Uterine smooth muscle cell (primary cell): Measurements from ENCODE around the gene CD52. TPM values are rescaled to one million over a fixed set of nuclear protein-coding genes. Genes with fewer than 3 reads are reported as not detected.

ENCODE experiments used
- total RNA-seq: library from RNA; depleted of rRNA; stranded (reverse); fragments of >200 nt; gene quantifications from 2 replicates; pipeline ENCODE4 v1.2.3, GENCODE V29; 2014

The CD52 gene, protein sequence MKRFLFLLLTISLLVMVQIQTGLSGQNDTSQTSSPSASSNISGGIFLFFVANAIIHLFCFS
- not detected in 2 replicates for total RNA-seq

DNA sequence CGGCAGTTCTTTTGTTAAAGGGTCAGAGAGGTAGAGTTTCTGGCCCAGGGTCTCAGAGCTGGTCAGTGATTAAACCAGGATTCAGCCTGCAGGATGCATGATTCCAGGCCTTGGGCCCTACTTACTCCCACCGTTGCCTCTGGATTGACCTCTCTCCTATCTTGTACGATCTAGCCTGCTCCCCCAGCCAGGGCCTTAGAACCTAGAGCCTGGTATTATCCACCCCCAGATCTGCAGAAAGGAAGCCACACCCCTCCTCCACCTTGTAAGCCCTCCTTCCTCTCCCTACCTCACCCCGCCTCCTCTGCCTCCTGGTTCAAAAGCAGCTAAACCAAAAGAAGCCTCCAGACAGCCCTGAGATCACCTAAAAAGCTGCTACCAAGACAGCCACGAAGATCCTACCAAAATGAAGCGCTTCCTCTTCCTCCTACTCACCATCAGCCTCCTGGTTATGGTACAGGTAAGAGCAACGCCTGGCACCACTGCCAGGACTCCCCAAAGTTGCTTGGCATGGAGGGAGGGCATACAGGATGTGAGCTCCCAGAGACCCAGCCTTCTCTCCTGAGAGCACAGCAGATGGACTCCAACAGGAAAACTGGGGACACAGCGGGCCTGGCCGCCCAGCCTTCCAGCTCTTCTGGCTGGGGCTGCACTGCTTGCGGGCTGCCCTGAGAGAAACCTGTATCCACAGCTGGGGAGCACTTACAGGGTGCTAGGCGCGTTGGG is at the start of gene CD52:
Gene CD52 (plus strand): TSS at position 347 of the 726 bp plus-strand sequence. CDS start 60 bp downstream, at position 407.

DNA sequence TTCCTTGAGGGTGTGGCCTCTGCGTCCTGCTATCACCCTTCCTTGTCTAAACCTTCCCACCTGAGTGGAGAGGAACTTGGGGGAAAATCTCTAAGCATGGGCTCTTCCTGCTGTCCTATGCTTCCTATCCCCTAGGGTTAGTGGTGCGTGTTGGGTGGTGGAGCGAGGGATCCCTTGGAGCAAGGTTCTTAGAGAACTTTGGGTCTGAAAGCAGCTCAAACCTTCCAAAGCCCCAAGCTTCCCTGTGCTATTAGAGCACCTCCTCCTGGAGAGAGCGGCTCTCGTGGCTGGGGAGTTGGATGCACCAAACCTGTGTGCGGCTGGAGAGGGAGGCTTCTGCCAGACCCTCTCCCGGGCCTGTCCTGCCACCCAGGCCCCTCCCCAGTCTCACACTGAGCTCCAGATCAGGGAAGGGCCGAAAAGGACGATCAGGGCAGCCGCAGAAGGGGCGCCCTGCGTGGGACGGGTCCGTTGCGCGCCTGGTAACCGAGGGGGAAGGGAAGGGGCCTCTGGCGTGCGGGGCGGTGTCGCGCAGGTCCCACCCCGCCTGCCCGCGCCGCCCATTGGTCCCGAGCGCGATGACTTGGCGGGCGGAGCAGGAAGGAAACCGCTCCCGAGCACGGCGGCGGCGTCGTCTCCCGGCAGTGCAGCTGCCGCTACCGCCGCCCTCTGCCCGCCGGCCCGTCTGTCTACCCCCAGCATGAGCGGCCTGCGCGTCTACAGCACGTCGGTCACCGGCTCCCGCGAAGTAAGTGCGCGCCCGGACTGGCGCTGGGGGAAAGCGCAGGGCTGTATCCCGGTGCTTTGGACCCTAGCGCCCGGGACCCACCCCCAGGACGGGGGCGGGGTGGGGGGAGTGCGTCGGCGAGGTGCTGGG is 38.1 kb upstream of the CD52 start, which contains the start of gene SH3BGRL3:
Gene SH3BGRL3 (plus strand): TSS at position 631 of the 877 bp plus-strand sequence. CDS start 70 bp downstream, at position 701.

DNA sequence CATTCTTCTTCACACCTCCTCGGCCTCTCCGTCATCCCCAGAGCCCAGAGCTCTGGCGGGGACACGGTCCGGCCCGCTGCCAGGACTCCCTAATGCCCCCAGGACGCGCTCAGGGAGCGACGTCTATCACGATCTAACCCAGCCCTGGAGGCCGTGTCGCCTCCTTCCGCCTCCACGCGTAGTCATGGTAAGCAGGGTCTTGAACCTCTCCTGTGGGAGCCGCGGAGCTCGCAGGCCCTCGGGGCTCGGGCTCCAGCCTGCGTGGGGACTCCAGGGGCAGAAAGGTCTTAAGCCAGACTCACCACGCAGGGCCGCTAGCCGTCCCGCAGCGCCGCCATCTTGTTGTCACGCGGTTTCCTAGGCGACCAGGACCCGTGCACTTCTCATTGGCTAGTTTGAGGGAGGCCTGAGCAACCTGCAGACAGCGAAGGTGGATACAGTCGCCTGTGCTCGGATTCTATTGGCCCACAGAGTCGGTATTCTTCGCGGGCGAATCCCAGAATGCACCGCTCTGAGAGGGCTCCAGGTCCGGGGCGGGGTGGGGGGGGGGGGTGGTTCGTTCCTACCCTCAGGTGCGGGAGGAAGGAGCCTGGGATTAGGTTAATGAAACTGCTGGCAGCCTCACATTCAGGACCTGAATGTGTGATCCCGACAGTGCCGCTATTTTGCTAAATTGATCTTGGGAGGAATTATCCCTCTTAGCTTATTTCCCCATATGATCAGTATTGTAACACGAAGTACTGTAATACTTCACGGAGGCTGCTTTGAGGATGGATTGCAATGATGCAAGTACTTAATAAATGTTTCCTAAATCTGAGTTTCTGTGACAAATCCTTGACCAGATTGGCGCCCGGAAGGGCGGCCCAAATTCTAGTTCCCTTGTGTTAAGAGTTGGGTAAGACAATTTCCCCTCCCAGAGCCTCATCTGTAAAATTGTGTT is 11.2 kb upstream of the CD52 start, which contains the start of gene UBXN11:
Gene UBXN11 (minus strand): TSS at position 347 of the 940 bp plus-strand sequence. CDS start 3,753 bp downstream, outside the sequence.

DNA sequence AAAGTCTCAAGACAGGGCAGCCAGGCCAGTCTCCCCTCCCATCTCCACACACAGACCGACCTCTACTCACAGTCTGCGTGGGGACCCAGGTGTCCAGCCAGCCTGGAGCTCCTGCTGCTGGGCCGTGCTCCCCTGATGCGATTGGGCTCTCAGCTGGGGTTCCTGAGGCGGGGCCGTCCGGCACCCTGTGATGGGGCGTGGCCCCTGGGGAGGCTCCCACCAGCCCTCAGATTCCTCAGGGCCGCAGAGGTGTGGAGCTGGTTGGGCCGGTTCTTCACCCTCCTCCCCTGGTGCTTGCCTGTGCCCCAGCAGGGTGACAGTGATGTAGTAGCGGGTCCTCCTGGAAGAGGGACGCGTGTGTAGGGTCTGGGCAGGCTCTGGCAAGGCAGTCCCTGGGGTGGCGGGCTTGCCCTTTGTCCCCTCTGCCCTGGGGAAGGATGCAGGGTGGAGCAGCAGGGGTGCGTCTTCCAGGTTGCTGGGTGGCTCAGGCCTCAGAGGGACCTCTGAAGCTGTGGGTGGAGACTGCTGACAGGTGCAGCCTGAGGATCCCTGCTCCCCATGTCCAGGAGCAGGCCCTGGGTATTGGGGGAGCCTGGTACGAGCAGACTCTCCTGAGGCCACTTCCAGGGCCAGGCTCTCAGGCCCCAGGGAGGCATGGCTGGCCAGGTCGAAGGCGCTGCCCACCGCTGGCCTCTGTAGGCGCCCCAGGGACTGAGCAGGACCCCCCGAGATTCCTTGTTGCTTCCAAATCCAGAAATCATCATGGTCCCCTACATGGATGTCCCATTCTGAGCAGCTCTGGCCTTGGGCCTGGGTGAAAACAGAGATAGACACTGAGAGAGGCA is 36.4 kb downstream of the CD52 start, which contains the start of gene CRYBG2:
Gene CRYBG2 (minus strand): TSS at position 155 of the 845 bp plus-strand sequence. CDS start 7,473 bp downstream, outside the sequence.

Other genes with a start within 250 kb of the CD52 start
- 6.9 and 8.4 TPM in 2 replicates for gene PDIK1L, start 206.1 kb upstream of the CD52 start, total RNA-seq
- under 0.01 TPM in 2 replicates for gene FAM110D, start 158.9 kb upstream of the CD52 start, total RNA-seq
- gene C1orf232, start 149.0 kb upstream of the CD52 start, total RNA-seq = not detected in 2 replicates
- 23.2 and 28.9 TPM in 2 replicates for gene ZNF593, start 148.1 kb upstream of the CD52 start, total RNA-seq
- gene ZNF593OS, start 146.1 kb upstream of the CD52 start, total RNA-seq = not detected in 2 replicates
- 0.22 TPM in 1 of 2 replicates, not detected in the other for gene CNKSR1, start 140.5 kb upstream of the CD52 start, total RNA-seq
- gene CATSPER4, start 127.4 kb upstream of the CD52 start, total RNA-seq = not detected in 2 replicates
- gene CEP85, start 83.8 kb upstream of the CD52 start, total RNA-seq = 8.5 and 15.6 TPM in 2 replicates
- gene SH3BGRL3, start 37.9 kb upstream of the CD52 start, total RNA-seq = 20.4 and 30.1 TPM in 2 replicates
- gene UBXN11, start 11.3 kb upstream of the CD52 start, total RNA-seq = 4.2 and 7.1 TPM in 2 replicates
- gene CRYBG2, start 36.2 kb downstream of the CD52 start, total RNA-seq = 0.12 TPM in 1 of 2 replicates, not detected in the other
- gene ZNF683, start 54.8 kb downstream of the CD52 start, total RNA-seq = not detected in 2 replicates
- gene LIN28A, start 92.9 kb downstream of the CD52 start, total RNA-seq = not detected in 2 replicates
- gene DHDDS, start 114.4 kb downstream of the CD52 start, total RNA-seq = 61.7 and 69.5 TPM in 2 replicates
- gene HMGN2, start 154.5 kb downstream of the CD52 start, total RNA-seq = 233 and 471 TPM in 2 replicates
- 7.5 and 14.8 TPM in 2 replicates for gene RPS6KA1, start 211.8 kb downstream of the CD52 start, total RNA-seq